SK-MEL-5 (cell line): Measurements from ENCODE around the gene KRTAP13-1. TPM values are rescaled to one million over a fixed set of nuclear protein-coding genes. Genes with fewer than 3 reads are reported as not detected.

Source experiments
- DNase-seq: peaks from one replicate; pipeline ENCODE4 v3.0.0-alpha.2; 2016; ENCODE audit warnings: low read depth, low spot score
- in situ Hi-C: cut with HindIII; loops from 2 replicates; pipeline ENCODE4 v1.10.0; 2016; ENCODE audit warnings: low sequenced_read_pairs, high pct_unique_total_duplicates, low pct_unique_long_range_greater_than_20kb
- polyA plus RNA-seq, 2 experiments: library from polyadenylated mRNA; depleted of rRNA; stranded (reverse); fragments of >200 nt; gene quantifications; 2 replicates each; pipeline ENCODE4 v1.2.3, GENCODE V29; 2015
- total RNA-seq: library from RNA; depleted of rRNA; stranded (reverse); fragments of >200 nt; shearing (Covaris generic); gene quantifications from 2 replicates; pipeline ENCODE4 v1.2.3, GENCODE V29; 2014; rRNA removed

Gene KRTAP13-1
- total RNA-seq: not detected in 2 replicates
- polyA plus RNA-seq (2015; cell fraction: cytosol; rRNA removed): not detected in 2 replicates
- polyA plus RNA-seq (2015; cell fraction: nucleus; rRNA removed): not detected in 2 replicates

- no peak for DNase-seq
- in situ Hi-C loops: no loop called here
Observed at GRCh38 chr21:30395731-30396130, at the start of gene KRTAP13-1. Gene KRTAP13-1 (plus strand): TSS chr21:30396031. CDS start chr21:30396087, 56 bp downstream.

DNA sequence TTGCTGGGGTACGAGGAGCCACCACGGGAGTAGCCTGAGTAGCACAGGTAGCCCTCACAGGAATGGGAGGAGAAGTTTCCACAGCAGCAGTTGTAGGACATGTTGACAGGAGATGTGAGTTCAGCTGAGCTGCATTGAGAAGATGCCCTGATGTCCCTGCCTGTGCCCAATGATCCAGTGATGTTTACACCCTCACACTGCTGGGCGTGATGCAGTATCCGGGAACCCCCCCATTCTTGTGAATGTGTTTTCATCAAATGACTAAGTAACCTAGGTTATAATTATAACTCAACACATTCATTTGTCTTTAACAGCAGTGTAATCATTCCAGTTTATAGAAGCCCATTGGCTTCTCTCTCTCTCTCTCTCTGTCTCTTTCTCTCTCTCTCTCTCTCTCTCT, 47.3 kb upstream of the KRTAP13-1 start, which contains the start of gene KRTAP23-1:
Gene KRTAP23-1 (minus strand): TSS at position 101 of the 400 bp plus-strand sequence. CDS start 0 bp downstream, at position 101.
- no peak for DNase-seq
- in situ Hi-C loops: no loop called here

- in situ Hi-C loops: no loop called here
Observed at GRCh38 chr21:30349572-30349971, 46.3 kb upstream of the KRTAP13-1 start.

DNA sequence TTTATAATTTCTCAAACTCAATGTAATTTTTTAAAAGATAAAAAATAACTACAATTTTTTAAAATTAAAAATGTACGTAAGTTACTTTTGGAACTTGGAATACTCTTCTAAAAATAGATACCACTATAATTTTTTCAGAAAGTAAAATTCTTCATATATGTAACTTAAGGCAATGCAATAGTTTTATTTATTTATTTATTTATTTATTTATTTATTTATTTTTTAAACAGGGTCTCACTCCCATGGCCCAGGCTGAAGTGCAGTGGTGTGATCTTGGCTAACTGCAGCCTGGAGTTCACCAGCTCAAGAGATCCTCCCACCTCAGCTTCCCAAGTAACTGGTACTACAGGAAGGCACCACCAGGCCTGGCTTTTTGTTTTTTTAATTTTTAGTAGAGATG, 44.3 kb upstream of the KRTAP13-1 start:
- in situ Hi-C loops: no loop called here
- no peak for DNase-seq

More at GRCh38 chr21:30349572-30349971, 46.3 kb upstream of the KRTAP13-1 start:
- DNase-seq: no peak

- peak; percentile 70 for DNase-seq
Observed at GRCh38 chr21:30354308-30355005, 41.4 kb upstream of the KRTAP13-1 start.

GRCh38 chr21:30355906-30356305, 39.9 kb upstream of the KRTAP13-1 start:
- DNase-seq: no peak
- in situ Hi-C loops: no loop called here

More at GRCh38 chr21:30354308-30355005, 41.4 kb upstream of the KRTAP13-1 start:
- in situ Hi-C loops: no loop called here

DNA sequence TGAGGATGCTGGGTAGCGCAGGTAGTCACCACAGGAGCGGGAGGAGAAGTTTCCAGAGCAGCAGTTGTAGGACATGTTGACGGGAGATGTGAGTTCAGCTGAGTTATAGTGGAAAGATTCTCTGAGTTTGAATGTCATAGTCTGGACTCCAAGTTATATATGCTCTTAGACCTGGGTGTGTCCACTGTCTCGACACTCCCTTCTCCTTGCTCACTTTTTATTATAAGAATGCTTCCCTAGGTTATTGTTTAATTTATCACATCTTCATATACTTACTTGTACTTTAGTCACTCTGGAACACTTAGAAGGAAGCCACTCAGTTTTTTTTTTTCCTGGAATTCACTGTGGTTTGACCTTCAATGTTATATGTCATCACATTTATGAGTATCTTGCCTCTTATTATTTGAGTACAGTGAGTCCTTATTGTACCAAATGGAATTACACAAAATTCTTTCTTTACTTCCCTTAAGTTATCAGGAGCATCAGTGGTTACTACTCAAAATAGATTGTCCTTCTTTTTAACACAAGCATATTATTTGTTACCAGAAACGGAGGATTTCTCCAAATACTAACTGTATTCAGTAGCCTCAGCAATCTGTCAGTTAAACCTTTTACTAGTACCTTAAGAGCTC, 23.6 kb upstream of the KRTAP13-1 start, which contains the start of gene KRTAP13-2:
Gene KRTAP13-2 (minus strand): TSS at position 133 of the 632 bp plus-strand sequence. CDS start 58 bp downstream, at position 75.
- in situ Hi-C loops: no loop called here
- peak; percentile 68 for DNase-seq

DNA sequence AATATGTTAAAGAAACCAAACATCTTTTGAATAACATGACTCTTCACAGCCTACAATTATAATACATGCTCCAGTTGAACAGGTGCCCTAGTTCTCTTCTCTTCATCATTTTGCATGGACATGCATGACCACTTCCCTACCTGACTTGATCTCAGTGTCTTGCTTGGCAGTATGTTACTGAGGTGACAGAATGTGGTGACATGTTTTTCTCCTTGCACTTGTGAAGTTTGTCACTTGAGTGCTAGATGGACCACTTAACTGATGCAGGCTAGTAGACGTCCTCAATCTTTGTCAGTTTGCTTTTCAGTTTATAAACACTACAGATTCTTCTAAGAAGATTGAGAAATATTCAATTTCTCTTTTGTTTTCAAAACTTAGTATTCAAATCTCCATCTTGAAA, 13.6 kb upstream of the KRTAP13-1 start:
- in situ Hi-C loops: no loop called here

DNA sequence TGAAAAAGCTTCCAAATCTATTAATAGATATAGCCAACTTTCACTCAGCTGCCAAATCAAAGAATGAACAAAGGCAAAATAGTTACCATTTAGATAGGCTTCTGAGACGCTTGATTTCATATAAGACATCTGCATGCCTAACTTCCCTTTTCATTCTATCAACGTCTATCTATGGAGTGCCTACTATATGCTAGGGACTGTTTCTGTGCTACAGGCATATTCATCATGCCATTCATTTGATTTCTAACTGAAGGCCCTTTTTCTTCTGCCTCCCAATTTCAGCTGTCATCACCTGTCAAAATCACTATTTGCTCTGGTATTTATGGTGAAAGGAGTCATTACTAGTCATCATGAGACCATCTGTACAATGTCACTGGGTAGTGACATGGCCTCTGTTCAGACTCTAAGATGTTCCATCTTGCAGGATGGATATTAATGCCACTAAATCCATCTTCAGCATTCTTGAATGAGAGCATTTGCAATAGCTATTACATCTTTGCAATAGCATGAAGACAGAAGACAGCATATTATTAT, 4.3 kb upstream of the KRTAP13-1 start:
- in situ Hi-C loops: no loop called here
- DNase-seq: no peak

More for the DNA sequence above, 13.6 kb upstream of the KRTAP13-1 start:
- DNase-seq: no peak

DNA sequence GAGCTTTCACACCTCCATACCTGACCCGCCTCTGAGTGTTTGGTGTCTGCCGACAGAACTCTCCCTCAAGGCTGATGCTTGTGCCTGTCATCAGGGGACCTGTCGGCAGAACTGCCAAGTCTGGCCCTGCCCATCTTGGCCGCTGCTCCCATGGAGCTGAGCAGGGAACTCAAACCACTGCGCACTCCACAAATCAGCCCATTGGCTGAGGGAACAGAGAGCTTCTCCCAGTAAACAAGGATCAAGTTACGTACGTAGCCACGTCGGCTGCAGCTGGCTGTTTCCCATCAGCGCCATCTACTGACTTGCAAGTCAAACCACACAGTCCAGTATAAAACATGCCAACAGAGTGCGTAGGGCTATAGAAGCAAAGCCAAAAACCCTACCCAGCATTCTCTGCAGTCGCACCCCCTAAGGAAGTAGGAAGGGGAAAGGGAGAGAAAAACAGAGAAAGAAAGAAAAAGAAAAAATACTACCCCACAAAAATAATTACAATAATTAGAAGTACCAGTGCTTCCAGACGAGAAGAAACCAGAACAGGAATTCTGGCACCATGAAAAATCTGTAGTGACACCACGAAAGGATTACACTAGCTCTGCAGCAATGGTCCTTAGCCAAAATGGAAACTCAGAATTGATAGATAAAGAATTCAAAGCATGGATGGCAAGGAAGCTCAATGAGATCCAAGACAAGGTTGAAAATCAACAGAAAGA, 13.1 kb downstream of the KRTAP13-1 start:
- in situ Hi-C loops: no loop called here

DNA sequence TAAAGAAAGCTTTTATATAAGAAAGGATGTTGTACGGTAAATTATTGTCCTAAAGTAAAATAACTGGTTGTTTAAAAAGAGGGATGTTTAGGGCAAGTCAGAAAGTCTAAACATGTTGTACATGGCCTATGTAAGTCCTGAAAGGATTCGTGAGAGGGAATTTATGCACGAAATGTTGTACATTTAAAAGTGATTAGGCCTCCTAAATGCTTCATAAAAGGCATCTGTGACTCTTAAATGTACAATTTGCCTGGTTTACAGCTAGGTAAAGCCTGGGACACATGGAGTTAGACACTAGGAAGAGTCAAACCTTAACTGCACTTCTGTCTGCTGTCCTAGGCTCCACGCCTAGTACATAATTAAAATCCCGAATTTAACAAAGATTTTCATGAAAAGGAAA, 20.2 kb downstream of the KRTAP13-1 start:
- in situ Hi-C loops: no loop called here

More for the DNA sequence above, 13.1 kb downstream of the KRTAP13-1 start:
- peak; percentile 95 for DNase-seq

DNA sequence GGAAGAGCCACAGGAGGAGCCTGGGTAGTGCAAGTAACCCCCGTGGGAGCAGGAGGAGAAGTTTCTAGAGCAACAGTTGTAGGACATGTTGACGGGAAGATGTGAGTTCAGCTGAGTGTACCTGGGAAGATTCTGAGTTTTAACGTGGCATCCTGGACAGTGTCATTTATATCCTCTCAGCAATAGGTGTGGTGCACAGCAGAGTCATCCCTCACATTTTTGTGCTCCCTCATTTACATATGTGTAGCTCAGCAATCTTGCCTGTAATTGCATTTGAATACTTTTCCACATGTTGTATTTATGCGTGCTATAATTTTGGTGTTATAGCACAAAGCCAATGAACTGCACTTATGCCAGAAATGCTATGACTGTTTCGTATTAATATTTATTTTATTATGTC, 30.0 kb downstream of the KRTAP13-1 start, which contains the start of gene KRTAP13-3:
Gene KRTAP13-3 (minus strand): TSS at position 101 of the 400 bp plus-strand sequence. CDS start 14 bp downstream, at position 87.
- no peak for DNase-seq
- in situ Hi-C loops: no loop called here

More for the DNA sequence above, 20.2 kb downstream of the KRTAP13-1 start:
- no peak for DNase-seq

DNA sequence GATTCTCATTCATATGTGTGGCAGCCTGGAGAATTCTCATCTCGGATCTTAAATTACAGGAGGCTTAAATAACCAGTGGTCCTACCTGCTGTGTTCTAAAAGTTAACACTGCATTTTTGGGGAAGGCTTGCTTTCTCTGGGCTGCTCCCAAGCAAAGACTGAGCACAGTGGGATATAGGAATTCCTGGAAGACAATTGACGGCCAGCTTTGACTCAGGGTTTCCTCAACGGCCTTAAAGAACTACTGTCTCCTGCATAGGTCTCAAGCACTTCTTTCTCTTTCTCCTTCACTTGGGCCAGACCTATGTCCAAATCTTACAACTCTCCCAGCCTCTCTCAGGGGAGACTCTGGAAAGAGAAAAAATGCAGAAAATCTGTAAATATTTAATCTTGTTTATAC, 30.9 kb downstream of the KRTAP13-1 start:
- in situ Hi-C loops: no loop called here
- no peak for DNase-seq

DNA sequence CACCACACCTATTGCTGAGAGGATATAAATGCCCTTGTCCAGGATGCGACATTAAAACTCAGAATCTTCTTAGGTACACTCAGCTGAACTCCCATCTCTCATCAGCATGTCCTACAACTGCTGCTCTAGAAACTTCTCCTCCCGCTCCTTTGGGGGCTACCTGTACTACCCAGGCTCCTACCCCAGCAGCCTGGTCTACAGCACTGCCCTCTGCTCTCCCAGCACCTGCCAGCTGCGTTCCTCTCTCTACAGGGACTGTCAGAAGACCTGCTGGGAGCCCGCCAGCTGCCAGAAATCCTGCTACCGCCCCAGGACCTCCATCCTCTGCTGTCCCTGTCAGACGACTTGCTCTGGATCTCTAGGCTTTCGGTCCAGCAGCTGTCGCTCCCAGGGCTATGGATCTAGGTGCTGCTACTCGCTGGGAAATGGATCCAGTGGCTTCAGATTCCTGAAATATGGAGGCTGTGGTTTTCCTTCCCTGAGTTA, 34.4 kb downstream of the KRTAP13-1 start, which contains the start of gene KRTAP13-4:
Gene KRTAP13-4 (plus strand): TSS at position 51 of the 486 bp plus-strand sequence. CDS start 56 bp downstream, at position 107.
- in situ Hi-C loops: no loop called here

GRCh38 chr21:30434033-30434631, 38.3 kb downstream of the KRTAP13-1 start:
- in situ Hi-C loops: no loop called here

More for the DNA sequence above, 34.4 kb downstream of the KRTAP13-1 start, which contains the start of gene KRTAP13-4:
- no peak for DNase-seq

GRCh38 chr21:30437010-30437565, 41.3 kb downstream of the KRTAP13-1 start:
- no peak for DNase-seq
- in situ Hi-C loops: no loop called here

More at GRCh38 chr21:30434033-30434631, 38.3 kb downstream of the KRTAP13-1 start:
- peak; percentile 75 for DNase-seq
